Measurements from ENCODE around the gene KLF7.
A peak's percentile ranks its signal among the peaks of the same experiment; 100 is the strongest.

KLF7 gene

DNA sequence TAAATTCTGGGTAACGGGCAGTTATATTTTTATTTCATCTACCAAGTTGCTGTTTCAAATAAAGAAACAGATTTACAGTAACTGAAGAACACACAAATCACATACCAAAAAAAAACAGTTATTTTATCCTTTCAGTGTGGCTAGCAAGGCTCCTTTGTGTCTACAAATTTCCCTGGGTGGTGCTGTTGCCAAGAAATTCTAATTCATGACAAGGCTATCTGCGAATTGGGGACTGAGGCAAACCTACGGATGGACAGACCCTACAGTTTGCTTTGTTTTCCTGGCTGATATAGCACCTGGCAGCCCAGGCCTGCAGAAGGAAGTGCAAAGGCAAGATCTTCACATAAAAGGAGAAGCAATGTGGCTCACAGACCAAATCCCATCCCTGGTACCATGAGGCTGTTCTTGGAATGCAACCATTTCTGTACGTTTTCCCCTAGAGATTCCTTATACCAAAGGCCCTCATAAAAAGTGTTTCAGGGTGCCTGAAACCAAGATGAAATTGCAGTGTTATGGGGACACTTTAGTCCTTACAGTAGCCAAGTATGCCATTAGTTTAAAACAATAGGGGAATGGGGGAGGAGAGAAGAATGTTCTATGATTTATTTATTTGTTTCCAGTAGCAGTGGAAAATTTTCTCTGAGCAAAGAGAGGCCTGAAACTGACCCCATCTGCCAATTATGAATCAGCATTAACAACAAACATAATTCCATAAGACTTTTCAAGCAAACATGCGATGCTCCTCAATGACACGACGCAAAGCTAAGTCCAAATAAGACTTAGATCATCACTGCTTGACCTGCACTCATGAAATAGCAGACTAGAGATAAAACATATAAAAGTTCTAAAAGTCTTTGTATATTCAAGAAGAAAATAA lies 4.3 kb downstream of the KLF7 start:
- peak overlapping the region; percentile 36 for H3K4me3 ChIP-seq (ENCODE audit: low read depth, low read length)
- peaks cover 16% of the 10 kb centered on the region for H3K36me3 ChIP-seq (replicated peaks)
- peak overlapping the region; percentile 99 for H3K27ac ChIP-seq
- H3K27me3 ChIP-seq (replicated peaks) = no peaks in the 10 kb centered on the region
- TF ChIP-seq, protein P1, sequence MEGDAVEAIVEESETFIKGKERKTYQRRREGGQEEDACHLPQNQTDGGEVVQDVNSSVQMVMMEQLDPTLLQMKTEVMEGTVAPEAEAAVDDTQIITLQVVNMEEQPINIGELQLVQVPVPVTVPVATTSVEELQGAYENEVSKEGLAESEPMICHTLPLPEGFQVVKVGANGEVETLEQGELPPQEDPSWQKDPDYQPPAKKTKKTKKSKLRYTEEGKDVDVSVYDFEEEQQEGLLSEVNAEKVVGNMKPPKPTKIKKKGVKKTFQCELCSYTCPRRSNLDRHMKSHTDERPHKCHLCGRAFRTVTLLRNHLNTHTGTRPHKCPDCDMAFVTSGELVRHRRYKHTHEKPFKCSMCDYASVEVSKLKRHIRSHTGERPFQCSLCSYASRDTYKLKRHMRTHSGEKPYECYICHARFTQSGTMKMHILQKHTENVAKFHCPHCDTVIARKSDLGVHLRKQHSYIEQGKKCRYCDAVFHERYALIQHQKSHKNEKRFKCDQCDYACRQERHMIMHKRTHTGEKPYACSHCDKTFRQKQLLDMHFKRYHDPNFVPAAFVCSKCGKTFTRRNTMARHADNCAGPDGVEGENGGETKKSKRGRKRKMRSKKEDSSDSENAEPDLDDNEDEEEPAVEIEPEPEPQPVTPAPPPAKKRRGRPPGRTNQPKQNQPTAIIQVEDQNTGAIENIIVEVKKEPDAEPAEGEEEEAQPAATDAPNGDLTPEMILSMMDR (IDR thresholded peaks at IDR 0.05; ENCODE audit: low read depth, low read length, missing control alignments) = no peak
- no peak for DNase-seq
- in situ Hi-C loops (cut with HindIII; ENCODE audit: low pct_ligation_motif_present, low sequenced_read_pairs) = no loop called here

DNA sequence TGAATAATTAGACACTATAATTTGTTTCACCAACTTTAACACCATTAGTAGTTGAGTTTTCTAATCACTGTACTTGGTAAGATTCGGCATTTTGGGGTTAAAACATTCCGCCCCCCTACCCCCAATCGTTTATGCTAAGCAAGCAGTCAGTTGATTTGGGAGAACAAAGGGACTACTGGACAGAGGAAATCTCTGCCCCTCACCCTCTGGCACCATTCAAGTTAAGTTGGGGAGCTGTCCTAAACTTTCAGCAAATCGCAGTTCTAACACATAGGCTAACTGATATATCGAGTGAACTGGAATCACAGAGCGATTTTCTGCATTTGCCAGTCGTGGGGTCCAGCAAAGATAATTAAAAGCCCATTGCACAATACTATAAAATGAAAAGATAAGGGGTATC lies 5.6 kb downstream of the KLF7 start:
- Histone ChIP-seq H3K27me3 (replicated peaks) (no peaks in the 10 kb centered on the region), H3K27ac (no peak overlapping the region), H3K36me3 (replicated peaks) (peaks cover 13% of the 10 kb centered on the region), H3K4me3 (ENCODE audit: low read depth, low read length) (no peak overlapping the region)
- in situ Hi-C loops (cut with HindIII; ENCODE audit: low pct_ligation_motif_present, low sequenced_read_pairs) = no loop called here
- no peak for DNase-seq
- TF ChIP-seq, protein P1 (IDR thresholded peaks at IDR 0.05; ENCODE audit: low read depth, low read length, missing control alignments) = no peak

DNA sequence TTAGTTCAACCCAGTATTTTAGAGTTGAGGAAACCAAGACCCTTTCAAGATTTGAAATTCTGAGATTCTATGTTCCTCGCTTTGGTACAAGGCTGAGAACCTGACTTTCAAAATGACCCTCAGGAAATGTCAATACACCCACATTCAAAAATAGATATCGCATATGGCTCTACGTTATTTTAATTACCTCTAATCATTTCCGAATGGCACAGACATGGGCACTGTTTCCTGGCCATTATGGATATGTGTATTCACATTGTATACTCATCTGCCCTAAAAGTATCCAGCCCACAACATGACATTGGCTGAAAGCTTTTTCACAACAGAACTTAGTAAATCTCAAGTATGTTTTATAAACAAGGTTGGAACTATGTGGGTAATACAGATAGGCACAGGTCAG lies 6.7 kb downstream of the KLF7 start:
- H3K27me3 ChIP-seq (replicated peaks) = no peaks in the 10 kb centered on the region
- no peak overlapping the region for H3K4me3 ChIP-seq (ENCODE audit: low read depth, low read length)
- in situ Hi-C loops (cut with HindIII; ENCODE audit: low pct_ligation_motif_present, low sequenced_read_pairs) = no loop called here
- DNase-seq = no peak
- TF ChIP-seq, protein P1 (IDR thresholded peaks at IDR 0.05; ENCODE audit: low read depth, low read length, missing control alignments) = no peak
- peaks cover 11% of the 10 kb centered on the region for H3K36me3 ChIP-seq (replicated peaks)
- no peak overlapping the region for H3K27ac ChIP-seq

DNA sequence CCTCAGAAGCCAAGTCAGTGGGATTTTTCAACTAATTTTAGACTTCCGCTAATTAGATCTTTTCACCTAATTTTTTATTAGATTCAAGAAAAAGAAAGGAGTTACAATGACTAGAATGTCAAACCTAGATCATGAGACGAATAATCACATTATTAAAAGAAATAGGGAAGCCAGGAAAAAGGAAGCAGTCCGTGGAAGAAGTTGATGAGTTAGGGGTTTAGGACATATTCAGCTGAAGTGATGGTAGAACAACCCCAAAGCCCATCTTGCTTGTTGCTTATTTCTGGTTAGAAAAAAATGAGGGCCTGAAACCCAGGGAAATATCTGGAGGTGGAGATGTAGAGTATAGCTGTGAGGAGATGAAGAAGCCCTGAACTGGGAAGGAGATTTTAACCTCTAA lies 8.0 kb downstream of the KLF7 start:
- peaks cover 8% of the 10 kb centered on the region for H3K36me3 ChIP-seq (replicated peaks)
- in situ Hi-C loops (cut with HindIII; ENCODE audit: low pct_ligation_motif_present, low sequenced_read_pairs) = no loop called here
- H3K4me3 ChIP-seq (ENCODE audit: low read depth, low read length) = no peak overlapping the region
- no peak for DNase-seq
- no peaks in the 10 kb centered on the region for H3K27me3 ChIP-seq (replicated peaks)
- H3K27ac ChIP-seq = no peak overlapping the region
- TF ChIP-seq, protein P1 (IDR thresholded peaks at IDR 0.05; ENCODE audit: low read depth, low read length, missing control alignments) = no peak

DNA sequence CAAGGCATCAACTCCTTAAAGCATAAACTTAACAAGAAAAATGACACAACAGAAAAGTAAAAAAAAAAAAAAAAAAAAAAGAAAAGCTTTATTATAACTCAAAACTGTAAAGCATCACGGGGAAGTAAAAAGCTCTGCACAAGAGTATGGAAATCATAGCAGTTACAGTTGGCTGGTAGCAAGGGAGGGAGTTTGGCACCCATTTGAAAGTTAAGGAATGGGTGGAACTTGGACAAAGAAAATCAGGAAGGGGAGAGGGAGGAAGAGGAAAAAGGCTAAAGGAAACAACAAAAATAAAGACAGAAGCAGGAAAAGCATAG lies 8.6 kb downstream of the KLF7 start:
- peaks cover 8% of the 10 kb centered on the region for H3K36me3 ChIP-seq (replicated peaks)
- H3K4me3 ChIP-seq (ENCODE audit: low read depth, low read length) = no peak overlapping the region

More for the DNA sequence above, 8.6 kb downstream of the KLF7 start:
- in situ Hi-C loops (cut with HindIII; ENCODE audit: low pct_ligation_motif_present, low sequenced_read_pairs) = no loop called here
- TF ChIP-seq, protein P1 (IDR thresholded peaks at IDR 0.05; ENCODE audit: low read depth, low read length, missing control alignments) = no peak
- Histone ChIP-seq H3K27ac (no peak overlapping the region), H3K27me3 (replicated peaks) (no peaks in the 10 kb centered on the region)
- DNase-seq = no peak

All from brain microvascular endothelial cell (primary cell).